ENCODE results near the gene OPRD1. TPM values are rescaled to one million over a fixed set of nuclear protein-coding genes. Genes with fewer than 3 reads are reported as not detected.

The OPRD1 gene
- total and polyA plus RNA-seq, 2 of the 4 experiments (the other 2 are of a cell fraction), result under 0.01 TPM; not detected in 1

DNA sequence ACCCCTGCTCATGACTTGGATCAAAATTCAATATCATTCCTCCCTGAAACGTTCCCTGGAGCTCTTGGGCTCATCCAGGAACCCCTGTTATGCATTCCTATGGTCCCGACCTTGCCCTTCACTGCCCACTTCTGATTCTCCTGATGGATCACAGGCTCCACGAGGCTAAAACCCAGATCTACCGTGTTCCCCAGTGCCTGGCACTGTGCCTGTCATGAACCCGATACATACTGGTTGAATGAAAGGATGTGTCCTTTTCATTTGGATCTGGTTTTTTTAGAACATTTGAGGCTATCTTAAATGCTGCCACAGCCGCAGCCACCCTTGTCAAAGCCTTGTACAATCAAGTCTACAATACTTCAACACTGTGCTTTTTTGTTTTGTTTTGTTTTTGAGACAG lies 22.2 kb upstream of the OPRD1 start:
- Histone ChIP-seq H4K91ac (ENCODE audit: insufficient read depth, low read depth, low read length) (no peak overlapping the region), H2BK15ac (ENCODE audit: low read depth, low read length) (no peak overlapping the region)
- in situ Hi-C loops (cut with MboI; ENCODE audit: low sequenced_read_pairs), result loop anchor here (10.0 kb wide), 2 partner anchors 245 to 415 kb away; no protein-coding TSS in a partner anchor

More for the DNA sequence above, 22.2 kb upstream of the OPRD1 start:
- ChIA-PET CTCF (interaction anchor here (1.5 kb wide), 1 partner anchor 87 kb away, joined by 3 read pairs; no protein-coding TSS in a partner anchor), POLR2A (ENCODE audit: unreplicated experiment) (no interaction called here)
- no peak overlapping the region for H4K5ac ChIP-seq (ENCODE audit: low read depth, low read length)
- H2BK120ac ChIP-seq (ENCODE audit: low read depth, low read length), result no peak overlapping the region
- H4K8ac ChIP-seq (ENCODE audit: low read depth in 2 of 2, low read length in 2 of 2), result no peak overlapping the region
- H3K9me3 ChIP-seq (ENCODE audit: control insufficient read depth, insufficient read depth, low read length), result no peaks in the 10 kb centered on the region
- H3K27me3 ChIP-seq (ENCODE audit: control insufficient read depth, insufficient read depth, low read length), result no peaks in the 10 kb centered on the region
- intact Hi-C loops (cut with micrococcal nuclease), result loop anchor here (5.0 kb wide), 1 partner anchor 242 kb away; no protein-coding TSS in a partner anchor
- H3K14ac ChIP-seq (replicated peaks; ENCODE audit: low read depth, low read length), result no peak overlapping the region
- no peak overlapping the region for H3K4me3 ChIP-seq (ENCODE audit: insufficient read depth, low read depth, low read length)
- H2AFZ ChIP-seq (replicated peaks; ENCODE audit: low read length, poor library complexity), result no peak overlapping the region
- H3K56ac ChIP-seq (ENCODE audit: extremely low read depth, insufficient read depth, low read length), result no peak overlapping the region
- ATAC-seq (ENCODE audit: low read depth), result no peak
- BruUV-seq (replicated peaks), result no TSS peak
- H3K4me1 ChIP-seq (ENCODE audit: control insufficient read depth, insufficient read depth, low read length), result no peaks in the 10 kb centered on the region; the same call in 1 of the 2 replicates
- dilution Hi-C loops (cut with HindIII; ENCODE audit: low sequenced_read_pairs, unreplicated experiment), result no loop called here
- no peaks in the 10 kb centered on the region for H3K36me3 ChIP-seq (ENCODE audit: control insufficient read depth, insufficient read depth, low read length)
- no peak for DNase-seq
- no peaks in the 10 kb centered on the region for H3K79me1 ChIP-seq (ENCODE audit: low read depth in 1 of 2, low read length in 2 of 2)
- H3K9me1 ChIP-seq (ENCODE audit: insufficient read depth, low read length), result no peaks in the 10 kb centered on the region
- TF ChIP-seq BHLHE40 (IDR thresholded peaks at IDR 0.05; ENCODE audit: low read depth, low read length) (no peak), CEBPB (IDR thresholded peaks at IDR 0.05; ENCODE audit: low read depth, low read length) (no peak), USF2 (IDR thresholded peaks at IDR 0.05; ENCODE audit: low read depth, low read length) (no peak), RAD21 (IDR thresholded peaks at IDR 0.05; ENCODE audit: low read length) (no peak), RFX5 (IDR thresholded peaks at IDR 0.05; ENCODE audit: low read depth, low read length) (no peak), POLR2A (IDR thresholded peaks at IDR 0.05; ENCODE audit: low read depth, low read length) (no peak), MXI1 (IDR thresholded peaks at IDR 0.05; ENCODE audit: borderline replicate concordance, low read depth, low read length) (no peak), CHD1 (IDR thresholded peaks at IDR 0.05; ENCODE audit: low read depth, low read length) (no peak), SMC3 (IDR thresholded peaks at IDR 0.05; ENCODE audit: low read depth, low read length) (no peak), ELK1 (IDR thresholded peaks at IDR 0.05; ENCODE audit: borderline replicate concordance, low read depth, low read length) (no peak), MAFK (IDR thresholded peaks at IDR 0.05; ENCODE audit: low read depth, low read length) (no peak), FOS (IDR thresholded peaks at IDR 0.05; ENCODE audit: low read depth, low read length) (no peak)
- TF ChIP-seq, protein P1, sequence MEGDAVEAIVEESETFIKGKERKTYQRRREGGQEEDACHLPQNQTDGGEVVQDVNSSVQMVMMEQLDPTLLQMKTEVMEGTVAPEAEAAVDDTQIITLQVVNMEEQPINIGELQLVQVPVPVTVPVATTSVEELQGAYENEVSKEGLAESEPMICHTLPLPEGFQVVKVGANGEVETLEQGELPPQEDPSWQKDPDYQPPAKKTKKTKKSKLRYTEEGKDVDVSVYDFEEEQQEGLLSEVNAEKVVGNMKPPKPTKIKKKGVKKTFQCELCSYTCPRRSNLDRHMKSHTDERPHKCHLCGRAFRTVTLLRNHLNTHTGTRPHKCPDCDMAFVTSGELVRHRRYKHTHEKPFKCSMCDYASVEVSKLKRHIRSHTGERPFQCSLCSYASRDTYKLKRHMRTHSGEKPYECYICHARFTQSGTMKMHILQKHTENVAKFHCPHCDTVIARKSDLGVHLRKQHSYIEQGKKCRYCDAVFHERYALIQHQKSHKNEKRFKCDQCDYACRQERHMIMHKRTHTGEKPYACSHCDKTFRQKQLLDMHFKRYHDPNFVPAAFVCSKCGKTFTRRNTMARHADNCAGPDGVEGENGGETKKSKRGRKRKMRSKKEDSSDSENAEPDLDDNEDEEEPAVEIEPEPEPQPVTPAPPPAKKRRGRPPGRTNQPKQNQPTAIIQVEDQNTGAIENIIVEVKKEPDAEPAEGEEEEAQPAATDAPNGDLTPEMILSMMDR (conservative IDR thresholded peaks at IDR 0.05; ENCODE audit: low read depth, low read length), result no peak
- WGBS, 2 experiments (ENCODE audit: extremely low coverage in 2 of 2, insufficient read length in 1 of 2), result no CpG with 5 or more reads among the region's 6 CpGs
- H3K4ac ChIP-seq (ENCODE audit: low read depth, low read length), result no peak overlapping the region
- H2BK5ac ChIP-seq (ENCODE audit: low read depth, low read length, poor library complexity, severe bottlenecking), result no peak overlapping the region
- H2AK9ac ChIP-seq (replicated peaks; ENCODE audit: low read depth, low read length, poor library complexity), result no peak overlapping the region
- no peak overlapping the region for H3K18ac ChIP-seq (ENCODE audit: low read depth, low read length)
- H4K20me1 ChIP-seq (ENCODE audit: insufficient read depth, low read length), result no peaks in the 10 kb centered on the region
- no peak overlapping the region for H3K23ac ChIP-seq (ENCODE audit: low read depth, low read length)
- no peak overlapping the region for H3K4me2 ChIP-seq (ENCODE audit: low read depth, low read length)
- H2AK5ac ChIP-seq (ENCODE audit: low read depth, low read length), result no peak overlapping the region
- H2BK20ac ChIP-seq (ENCODE audit: low read depth, low read length), result no peak overlapping the region
- no peak overlapping the region for H3K27ac ChIP-seq (ENCODE audit: insufficient read depth, low read length)
- H3K9ac ChIP-seq (ENCODE audit: low read depth, low read length), result no peak overlapping the region
